Measurements from ENCODE around the gene WDR93.
A peak's percentile ranks its signal among the peaks of the same experiment; 100 is the strongest.

The WDR93 gene

GRCh38 chr15:89756897-89757296 lies 66.3 kb downstream of the WDR93 start:
- H2BK5ac ChIP-seq (ENCODE audit: low read depth, low read length, poor library complexity): no peak overlapping the region
- H3K18ac ChIP-seq (ENCODE audit: low read length): no peak overlapping the region
- H3K23ac ChIP-seq (ENCODE audit: low read length): no peak overlapping the region
- H3K36me3 ChIP-seq (ENCODE audit: control insufficient read depth in 1 of 2, insufficient read depth in 2 of 2, low read length in 2 of 2): no peaks in the 10 kb centered on the region
- no peak overlapping the region for H2AK5ac ChIP-seq (ENCODE audit: low read length)
- no peaks in the 10 kb centered on the region for H3K79me2 ChIP-seq (ENCODE audit: control insufficient read depth, insufficient read depth, low read length, poor library complexity)
- no peak overlapping the region for H3K4me2 ChIP-seq (ENCODE audit: low read length)
- H3K4me3 ChIP-seq (ENCODE audit: low read depth, low read length): no peak overlapping the region
- peaks cover 21 to 27% of the 10 kb centered on the region in 2 experiments for H3K4me1 ChIP-seq (ENCODE audit: control insufficient read depth in 1 of 2, insufficient read depth in 2 of 2, low read length in 2 of 2)
- no peak overlapping the region for H3K14ac ChIP-seq (ENCODE audit: low read length)
- no peak overlapping the region for H4K91ac ChIP-seq (ENCODE audit: low read depth, low read length)
- no peak overlapping the region for H2BK12ac ChIP-seq (ENCODE audit: low read length)
- no peaks in the 10 kb centered on the region for H3K27me3 ChIP-seq (ENCODE audit: insufficient read depth, low read length)
- H3K9me3 ChIP-seq (ENCODE audit: insufficient read depth, low read depth, low read length): no peaks in the 10 kb centered on the region
- H3K4ac ChIP-seq (ENCODE audit: low read depth, low read length): no peak overlapping the region
- no peak overlapping the region for H4K8ac ChIP-seq (ENCODE audit: low read depth, low read length)
- no peak overlapping the region for H4K12ac ChIP-seq (ENCODE audit: low read depth, low read length)
- no peak overlapping the region for H3K27ac ChIP-seq (ENCODE audit: low read depth, low read length)
- H3K79me1 ChIP-seq (ENCODE audit: low read length): peaks cover 5% of the 10 kb centered on the region
- no peak overlapping the region for H2AFZ ChIP-seq (ENCODE audit: insufficient read depth, low read length, poor library complexity)
- no CpG with 5 or more reads among the region's 7 CpGs for WGBS (ENCODE audit: extremely low coverage, insufficient coverage, insufficient read length)
- no peak overlapping the region for H3K9ac ChIP-seq (ENCODE audit: low read length)
- DNase-seq: no peak
- H2BK120ac ChIP-seq (ENCODE audit: insufficient read depth, low read length, poor library complexity): no peak overlapping the region

GRCh38 chr15:89758283-89758682 lies 67.7 kb downstream of the WDR93 start:
- Histone ChIP-seq H4K12ac (ENCODE audit: low read depth, low read length) (no peak overlapping the region), H4K8ac (ENCODE audit: low read depth, low read length) (no peak overlapping the region), H4K91ac (ENCODE audit: low read depth, low read length) (no peak overlapping the region), H3K4me2 (ENCODE audit: low read length) (no peak overlapping the region), H3K14ac (ENCODE audit: low read length) (no peak overlapping the region), H2BK12ac (ENCODE audit: low read length) (peak overlapping the region; percentile 52), H3K4ac (ENCODE audit: low read depth, low read length) (no peak overlapping the region), H3K79me2 (ENCODE audit: control insufficient read depth, insufficient read depth, low read length, poor library complexity) (no peaks in the 10 kb centered on the region), H2AK5ac (ENCODE audit: low read length) (peak overlapping the region; percentile 57), H3K27me3 (ENCODE audit: insufficient read depth, low read length) (no peaks in the 10 kb centered on the region), H3K4me1 (ENCODE audit: control insufficient read depth in 1 of 2, insufficient read depth in 2 of 2, low read length in 2 of 2) (peaks cover 17 to 23% of the 10 kb centered on the region in 2 experiments), H2AFZ (ENCODE audit: insufficient read depth, low read length, poor library complexity) (no peak overlapping the region), H2BK5ac (ENCODE audit: low read depth, low read length, poor library complexity) (no peak overlapping the region), H3K23ac (ENCODE audit: low read length) (no peak overlapping the region), H3K27ac (ENCODE audit: low read depth, low read length) (no peak overlapping the region), H3K18ac (ENCODE audit: low read length) (no peak overlapping the region), H3K9ac (ENCODE audit: low read length) (no peak overlapping the region), H3K9me3 (ENCODE audit: insufficient read depth, low read depth, low read length) (no peaks in the 10 kb centered on the region), H3K36me3 (ENCODE audit: control insufficient read depth in 1 of 2, insufficient read depth in 2 of 2, low read length in 2 of 2) (no peaks in the 10 kb centered on the region), H2BK120ac (ENCODE audit: insufficient read depth, low read length, poor library complexity) (peak overlapping the region; percentile 33), H3K79me1 (ENCODE audit: low read length) (peaks cover 5% of the 10 kb centered on the region), H3K4me3 (ENCODE audit: low read depth, low read length) (no peak overlapping the region)
- no CpG with 5 or more reads among the region's 8 CpGs for WGBS (ENCODE audit: extremely low coverage, insufficient coverage, insufficient read length)
- no peak for DNase-seq

GRCh38 chr15:89758981-89759380 lies 68.4 kb downstream of the WDR93 start:
- Histone ChIP-seq H2AFZ (ENCODE audit: insufficient read depth, low read length, poor library complexity) (no peak overlapping the region), H2AK5ac (ENCODE audit: low read length) (no peak overlapping the region), H2BK5ac (ENCODE audit: low read depth, low read length, poor library complexity) (no peak overlapping the region), H3K4me3 (ENCODE audit: low read depth, low read length) (no peak overlapping the region), H3K4ac (ENCODE audit: low read depth, low read length) (no peak overlapping the region), H3K23ac (ENCODE audit: low read length) (no peak overlapping the region), H3K27ac (ENCODE audit: low read depth, low read length) (no peak overlapping the region), H3K9ac (ENCODE audit: low read length) (no peak overlapping the region), H4K8ac (ENCODE audit: low read depth, low read length) (no peak overlapping the region), H4K12ac (ENCODE audit: low read depth, low read length) (no peak overlapping the region), H3K18ac (ENCODE audit: low read length) (no peak overlapping the region), H3K14ac (ENCODE audit: low read length) (no peak overlapping the region), H4K91ac (ENCODE audit: low read depth, low read length) (no peak overlapping the region), H3K36me3 (ENCODE audit: control insufficient read depth in 1 of 2, insufficient read depth in 2 of 2, low read length in 2 of 2) (no peaks in the 10 kb centered on the region), H2BK12ac (ENCODE audit: low read length) (no peak overlapping the region), H3K79me1 (ENCODE audit: low read length) (peaks cover 4% of the 10 kb centered on the region), H3K27me3 (ENCODE audit: insufficient read depth, low read length) (no peaks in the 10 kb centered on the region), H3K9me3 (ENCODE audit: insufficient read depth, low read depth, low read length) (no peaks in the 10 kb centered on the region), H3K4me1 (ENCODE audit: control insufficient read depth in 1 of 2, insufficient read depth in 2 of 2, low read length in 2 of 2) (peaks cover 14 to 22% of the 10 kb centered on the region in 2 experiments), H2BK120ac (ENCODE audit: insufficient read depth, low read length, poor library complexity) (no peak overlapping the region), H3K4me2 (ENCODE audit: low read length) (no peak overlapping the region), H3K79me2 (ENCODE audit: control insufficient read depth, insufficient read depth, low read length, poor library complexity) (no peaks in the 10 kb centered on the region)
- no CpG with 5 or more reads among the region's 8 CpGs for WGBS (ENCODE audit: extremely low coverage, insufficient coverage, insufficient read length)
- DNase-seq: no peak

- Histone ChIP-seq H3K27ac (ENCODE audit: low read depth, low read length) (no peak overlapping the region), H2BK5ac (ENCODE audit: low read depth, low read length, poor library complexity) (no peak overlapping the region), H3K4ac (ENCODE audit: low read depth, low read length) (no peak overlapping the region), H3K9me3 (ENCODE audit: insufficient read depth, low read depth, low read length) (no peaks in the 10 kb centered on the region), H3K27me3 (ENCODE audit: insufficient read depth, low read length) (no peaks in the 10 kb centered on the region), H3K79me1 (ENCODE audit: low read length) (peaks cover 3% of the 10 kb centered on the region), H3K9ac (ENCODE audit: low read length) (no peak overlapping the region), H3K14ac (ENCODE audit: low read length) (no peak overlapping the region), H2AFZ (ENCODE audit: insufficient read depth, low read length, poor library complexity) (no peak overlapping the region), H4K8ac (ENCODE audit: low read depth, low read length) (no peak overlapping the region), H3K79me2 (ENCODE audit: control insufficient read depth, insufficient read depth, low read length, poor library complexity) (no peaks in the 10 kb centered on the region), H2BK12ac (ENCODE audit: low read length) (no peak overlapping the region), H2AK5ac (ENCODE audit: low read length) (no peak overlapping the region), H3K4me1 (ENCODE audit: control insufficient read depth in 1 of 2, insufficient read depth in 2 of 2, low read length in 2 of 2) (peaks cover 10 to 19% of the 10 kb centered on the region in 2 experiments), H2BK120ac (ENCODE audit: insufficient read depth, low read length, poor library complexity) (no peak overlapping the region), H3K36me3 (ENCODE audit: control insufficient read depth in 1 of 2, insufficient read depth in 2 of 2, low read length in 2 of 2) (no peaks in the 10 kb centered on the region), H4K91ac (ENCODE audit: low read depth, low read length) (no peak overlapping the region), H3K23ac (ENCODE audit: low read length) (no peak overlapping the region), H3K18ac (ENCODE audit: low read length) (no peak overlapping the region), H3K4me3 (ENCODE audit: low read depth, low read length) (no peak overlapping the region), H4K12ac (ENCODE audit: low read depth, low read length) (no peak overlapping the region), H3K4me2 (ENCODE audit: low read length) (no peak overlapping the region)
- no peak for DNase-seq
- WGBS (ENCODE audit: extremely low coverage, insufficient coverage, insufficient read length): no CpG with 5 or more reads among the region's 3 CpGs
These were observed 69.2 kb downstream of the WDR93 start for GRCh38 chr15:89759835-89760234.
